H9 (cell line): ENCODE measurements around the gene CDHR5. TPM values are rescaled to one million over a fixed set of nuclear protein-coding genes. Genes with fewer than 3 reads are reported as not detected.

ENCODE experiments used
- DNase-seq: peaks from one replicate; pipeline ENCODE4 v3.0.0-alpha.2; 2017
- H2AFZ ChIP-seq: one replicate; pipeline ENCODE4 v1.6.1; 2013; ENCODE audit warnings: mild to moderate bottlenecking, low read length, control low read depth, moderate library complexity
- H2AK5ac ChIP-seq: 2 replicates; pipeline ENCODE4 v1.6.1; 2013; ENCODE audit warnings: low read length, control low read depth, mixed read lengths; ENCODE audit not compliant: insufficient read length
- H2BK120ac ChIP-seq: one replicate; pipeline ENCODE4 v1.6.1; 2013; ENCODE audit warnings: low read depth, mild to moderate bottlenecking, low read length, control low read depth, inconsistent platforms; ENCODE audit not compliant: poor library complexity, severe bottlenecking
- H2BK12ac ChIP-seq: 2 replicates; pipeline ENCODE4 v1.6.1; 2013; ENCODE audit warnings: low read length, control low read depth, mixed read lengths, low read depth; ENCODE audit not compliant: insufficient read length
- H2BK15ac ChIP-seq: 2 replicates; pipeline ENCODE4 v1.6.1; 2013; ENCODE audit warnings: low read depth, low read length, control low read depth
- H2BK20ac ChIP-seq: one replicate; pipeline ENCODE4 v1.6.1; 2013; ENCODE audit warnings: low read depth, mild to moderate bottlenecking, low read length, control low read depth, inconsistent platforms; ENCODE audit not compliant: poor library complexity, severe bottlenecking
- H2BK5ac ChIP-seq: 2 replicates; pipeline ENCODE4 v1.6.1; 2013; ENCODE audit warnings: low read length, control low read depth, mixed read lengths; ENCODE audit not compliant: insufficient read length
- H3K14ac ChIP-seq: 2 replicates; pipeline ENCODE4 v1.6.1; 2013; ENCODE audit warnings: low read length, control low read depth; ENCODE audit not compliant: insufficient read depth
- H3K18ac ChIP-seq: 2 replicates; pipeline ENCODE4 v1.6.1; 2013; ENCODE audit warnings: low read depth, mild to moderate bottlenecking, mixed read lengths, low read length, control low read depth; ENCODE audit not compliant: insufficient read length
- H3K23ac ChIP-seq: 2 replicates; pipeline ENCODE4 v1.6.1; 2013; ENCODE audit warnings: low read length, control low read depth, mixed read lengths, low read depth; ENCODE audit not compliant: insufficient read length
- H3K23me2 ChIP-seq: 2 replicates; pipeline ENCODE4 v1.6.1; 2013; ENCODE audit warnings: low read depth, mild to moderate bottlenecking, mixed read lengths, low read length, control low read depth; ENCODE audit not compliant: insufficient read length, poor library complexity, severe bottlenecking
- H3K27ac ChIP-seq: 2 replicates; pipeline ENCODE4 v1.5.1; 2013; ENCODE audit warnings: low read length, control low read depth, mixed read lengths, low read depth; ENCODE audit not compliant: insufficient read length
- H3K27me3 ChIP-seq: 2 replicates; pipeline ENCODE4 v1.6.1; 2013; ENCODE audit warnings: low read length, control low read depth, inconsistent platforms; ENCODE audit not compliant: insufficient read depth
- H3K4ac ChIP-seq: 2 replicates; pipeline ENCODE4 v1.6.1; 2013; ENCODE audit warnings: low read depth, mild to moderate bottlenecking, control low read depth, inconsistent platforms, low read length, moderate library complexity
- H3K4me1 ChIP-seq: 2 replicates; pipeline ENCODE4 v1.6.1; 2013; ENCODE audit warnings: low read length, control low read depth, inconsistent platforms; ENCODE audit not compliant: insufficient read depth
- H3K4me2 ChIP-seq: 2 replicates; pipeline ENCODE4 v1.6.1; 2013; ENCODE audit warnings: low read length, control low read depth, mixed read lengths; ENCODE audit not compliant: insufficient read length, insufficient read depth
- H3K56ac ChIP-seq: 2 replicates; pipeline ENCODE4 v1.6.1; 2013; ENCODE audit warnings: low read depth, mild to moderate bottlenecking, mixed read lengths, low read length, control low read depth; ENCODE audit not compliant: insufficient read length
- H3K79me1 ChIP-seq: 2 replicates; pipeline ENCODE4 v1.6.1; 2013; ENCODE audit warnings: low read depth, mild to moderate bottlenecking, moderate library complexity, low read length, control low read depth, inconsistent platforms; ENCODE audit not compliant: insufficient read depth, poor library complexity, severe bottlenecking
- H3K79me2 ChIP-seq: 2 replicates; pipeline ENCODE4 v1.6.1; 2013; ENCODE audit warnings: low read length, control low read depth, inconsistent platforms; ENCODE audit not compliant: insufficient read depth
- H3K9ac ChIP-seq: 2 replicates; pipeline ENCODE4 v1.6.1; 2013; ENCODE audit warnings: low read length, control low read depth, mixed read lengths; ENCODE audit not compliant: insufficient read length; ENCODE audit errors: extremely low read depth
- H3K9me3 ChIP-seq: one replicate; pipeline ENCODE4 v1.6.1; 2013; ENCODE audit warnings: low read depth, low read length, inconsistent platforms; ENCODE audit not compliant: control insufficient read depth
- H3T11ph ChIP-seq: one replicate; pipeline ENCODE4 v1.6.1; 2013; ENCODE audit warnings: mild to moderate bottlenecking, low read length, control low read depth, inconsistent platforms
- H4K20me1 ChIP-seq: one replicate; pipeline ENCODE4 v1.6.1; 2013; ENCODE audit not compliant: control insufficient read depth, insufficient read length, insufficient read depth
- H4K5ac ChIP-seq: 2 replicates; pipeline ENCODE4 v1.6.1; 2013; ENCODE audit warnings: low read depth, mild to moderate bottlenecking, mixed read lengths, low read length, control low read depth; ENCODE audit not compliant: insufficient read length
- H4K8ac ChIP-seq: replicated peaks from 2 replicates; pipeline ENCODE4 v1.6.1; 2013; ENCODE audit warnings: low read length, control low read depth, mixed read lengths, low read depth; ENCODE audit not compliant: insufficient read length
- H4K91ac ChIP-seq: 2 replicates; pipeline ENCODE4 v1.6.1; 2013; ENCODE audit warnings: low read depth, mild to moderate bottlenecking, moderate library complexity, mixed read lengths, low read length, control low read depth; ENCODE audit not compliant: insufficient read length
- H3K27ac Mint-ChIP-seq, 3 experiments: 2 replicates in 2 of 3; 3 replicates in 1 of 3; pipeline ENCODE4 v1.8.0; 2020 to 2021; ENCODE audit warnings: mixed read lengths in 3 of 3, mild to moderate bottlenecking in 1 of 3, moderate library complexity in 1 of 3
- H3K27me3 Mint-ChIP-seq: 2 replicates; pipeline ENCODE4 v1.8.0; 2021; ENCODE audit warnings: low read depth, mild to moderate bottlenecking, moderate library complexity, mixed read lengths
- H3K36me3 Mint-ChIP-seq, 3 experiments: 2 replicates in 2 of 3; 3 replicates in 1 of 3; pipeline ENCODE4 v1.8.0; 2020 to 2021; ENCODE audit warnings: low read depth in 3 of 3, mixed read lengths in 3 of 3; ENCODE audit not compliant: insufficient read depth in 1 of 3
- H3K4me1 Mint-ChIP-seq, 2 experiments: 2 replicates each; pipeline ENCODE4 v1.8.0; 2020; ENCODE audit warnings: mixed read lengths in 2 of 2
- H3K4me3 Mint-ChIP-seq, 2 experiments: 2 replicates in 1 of 2; 3 replicates in 1 of 2; pipeline ENCODE4 v1.8.0; 2020 to 2021; ENCODE audit warnings: mild to moderate bottlenecking in 2 of 2, mixed read lengths in 2 of 2, moderate library complexity in 1 of 2
- H3K9me3 Mint-ChIP-seq, 2 experiments: 2 replicates in 1 of 2; 3 replicates in 1 of 2; pipeline ENCODE4 v1.8.0; 2020; ENCODE audit warnings: mild to moderate bottlenecking in 2 of 2, mixed read lengths in 2 of 2, moderate library complexity in 1 of 2
- CTCF ChIP-seq: fragments of 200-600 bp; sonication (generic); conservative IDR thresholded peaks from 3 replicates; pipeline ENCODE4 v1.8.0; 2021; ENCODE audit warnings: antibody characterized with exemption, mild to moderate bottlenecking
- WGBS: extraction: QIAGEN DNeasy Blood & Tissue Kit; methylation state at CpG from one replicate; pipeline ENCODE4 v1.1.7; 2013; ENCODE audit warnings: missing lambda C conversion rate, low lambda C conversion rate, mixed read lengths; ENCODE audit not compliant: insufficient read length; ENCODE audit errors: extremely low coverage; 5-methylcytosine and 5-hydroxymethylcytosine counted together
- total RNA-seq: library from RNA; stranded (reverse); gene quantifications from 2 replicates; pipeline ENCODE4 v1.2.1, GENCODE V29; 2021

The CDHR5 gene
- total RNA-seq, 1 experiment from 2014 or later, result not detected

GRCh38 chr11:589798-590197 lies 35.0 kb downstream of the CDHR5 start:
- no peak overlapping the region for H2BK120ac ChIP-seq
- no CpG with 5 or more reads among the region's 26 CpGs for WGBS

More at GRCh38 chr11:589798-590197, 35.0 kb downstream of the CDHR5 start:
- Mint-ChIP-seq H3K9me3 (no peaks in the 10 kb centered on the region), H3K4me3 (no peak overlapping the region; a peak in 1 of 5 replicates), H3K27me3 (no peaks in the 10 kb centered on the region), H3K4me1 (no peaks in the 10 kb centered on the region), H3K27ac (peak overlapping the region in 2 of 3 experiments; percentile 21 to 89; a peak in 2 of 7 replicates), H3K36me3 (peaks cover 54 to 85% (median 81%) of the 10 kb centered on the region in 3 experiments)
- no peak overlapping the region for H3T11ph ChIP-seq
- H2BK15ac ChIP-seq, result no peak overlapping the region
- no peak overlapping the region for H4K5ac ChIP-seq
- no peaks in the 10 kb centered on the region for H3K27me3 ChIP-seq
- H3K9me3 ChIP-seq, result no peaks in the 10 kb centered on the region
- H2AK5ac ChIP-seq, result no peak overlapping the region
- H2BK5ac ChIP-seq, result no peak overlapping the region
- no peak overlapping the region for H3K14ac ChIP-seq
- H2AFZ ChIP-seq, result no peak overlapping the region
- no peaks in the 10 kb centered on the region; the same call in 1 of the 2 replicates for H3K79me2 ChIP-seq
- no peaks in the 10 kb centered on the region for H3K4me1 ChIP-seq
- H3K56ac ChIP-seq, result no peak overlapping the region
- no peak for TF ChIP-seq CTCF
- H3K4ac ChIP-seq, result no peak overlapping the region
- no peak for DNase-seq
- H3K27ac ChIP-seq, result no peak overlapping the region
- H3K23me2 ChIP-seq, result no peaks in the 10 kb centered on the region
- H4K8ac ChIP-seq, result no peak overlapping the region
- no peak overlapping the region for H3K18ac ChIP-seq
- no peak overlapping the region for H2BK12ac ChIP-seq
- H2BK20ac ChIP-seq, result no peak overlapping the region
- peaks cover 4% of the 10 kb centered on the region for H3K79me1 ChIP-seq
- H3K4me2 ChIP-seq, result no peak overlapping the region
- H4K91ac ChIP-seq, result no peak overlapping the region
- no peak overlapping the region for H3K23ac ChIP-seq
- H3K9ac ChIP-seq, result no peak overlapping the region
- H4K20me1 ChIP-seq, result no peaks in the 10 kb centered on the region
